Stimulated activated CD8-positive, alpha-beta memory T cell treated with anti-CD3 and anti-CD28 coated beads, Interleukin-7, amount 100 ng/mL, for 1 hour (primary cell): ENCODE data around the gene RNF38.
"Not testable (repeated sequence)": the region's sequence is repeated elsewhere in the genome, so short reads cannot be mapped to it uniquely, and the experiment has no call there.

Source experiments
- DNase-seq, 2 donors: peaks; one replicate each; pipeline ENCODE4 v3.0.0-alpha.2; 2020; ENCODE audit warnings: low read depth in 2 of 2

RNF38 gene

GRCh38 chr9:36294996-36295395, 105.1 kb downstream of the RNF38 start:
- DNase-seq = not testable (repeated sequence)

- no peak for DNase-seq
Observed at GRCh38 chr9:36293918-36294317, 106.2 kb downstream of the RNF38 start.

- DNase-seq = no peak
Observed at GRCh38 chr9:36293171-36293570, 106.9 kb downstream of the RNF38 start.

GRCh38 chr9:36292641-36293040, 107.4 kb downstream of the RNF38 start:
- no peak for DNase-seq

- DNase-seq = no peak
Observed at GRCh38 chr9:36290996-36291395, 109.1 kb downstream of the RNF38 start.

GRCh38 chr9:36289836-36290435, 110.1 kb downstream of the RNF38 start:
- no peak for DNase-seq

GRCh38 chr9:36288070-36288469, 112.0 kb downstream of the RNF38 start:
- DNase-seq = no peak
